ENCODE results near the gene VPS18. TPM values are rescaled to one million over a fixed set of nuclear protein-coding genes. Genes with fewer than 3 reads are reported as not detected.

Gene VPS18
- total and polyA plus RNA-seq, 2 donors (not counting 3 experiments of a cell fraction or from before 2014, with no cell fraction given), result 29.3 to 32.8 TPM

- Histone ChIP-seq H3K27ac (ENCODE audit: insufficient read depth, low read depth, low read length) (no peak within 1 kb of the TSS), H3K27me3 (ENCODE audit: control insufficient read depth in 2 of 2, insufficient read depth in 2 of 2, low read length in 2 of 2) (peaks cover 14 to 21% of the 10 kb centered on the region in 2 experiments), H3K9ac (replicated peaks; ENCODE audit: extremely low read depth, insufficient read depth, low read length) (peak within 1 kb of the TSS; percentile 18), H3K9me3 (replicated peaks; ENCODE audit: control insufficient read depth, insufficient read depth, low read length) (no peaks in the 10 kb centered on the region), H3K4me3 (replicated peaks in 1 of 3; ENCODE audit: insufficient read depth in 1 of 3, low read depth in 1 of 3, low read length in 3 of 3) (peak within 1 kb of the TSS; percentile 0 to 89 (median 56)), H4K20me1 (replicated peaks; ENCODE audit: control insufficient read depth, extremely low read depth, insufficient read depth, low read length) (no peaks in the 10 kb centered on the region), H3K9me1 (replicated peaks; ENCODE audit: control insufficient read depth, extremely low read depth, insufficient read depth, low read length) (no peaks in the 10 kb centered on the region), H2AFZ (ENCODE audit: low read depth, low read length) (peak within 1 kb of the TSS; percentile 67), H3K79me2 (ENCODE audit: control insufficient read depth, insufficient read depth, low read length) (no peaks in the 10 kb centered on the region), H3K4me1 (ENCODE audit: control insufficient read depth, extremely low read depth, insufficient read depth, low read length) (peaks cover 25% of the 10 kb centered on the region), H3K4me2 (ENCODE audit: insufficient read depth, low read length) (peak within 1 kb of the TSS; percentile 35), H3K36me3 (ENCODE audit: control insufficient read depth in 2 of 2, extremely low read depth in 1 of 2, insufficient read depth in 2 of 2, low read length in 2 of 2) (peaks cover 0 to 11% of the 10 kb centered on the region in 2 experiments)
- intact Hi-C loops (cut with micrococcal nuclease), result loop anchor here (1.0 kb wide), 3 partner anchors 11 to 89 kb away; no protein-coding TSS in a partner anchor
- BruUV-seq (replicated peaks), result no TSS peak
- no peak for FAIRE-seq
- dilution Hi-C loops (cut with MboI; ENCODE audit: extremely low pct_ligation_motif_present, low sequenced_read_pairs), result no loop called here
- peak; percentile 94 for DNase-seq (ENCODE audit: low read depth, low spot score)
- TF ChIP-seq CTCF (IDR thresholded peaks at IDR 0.05; ENCODE audit: extremely low read depth in 1 of 2, insufficient read depth in 1 of 2, low read depth in 1 of 2, low read length in 2 of 2) (peak in 1 of 2 donors; percentile 7), POLR2AphosphoS5 (IDR thresholded peaks at IDR 0.05; ENCODE audit: insufficient read depth, low read depth, low read length) (peak; percentile 94), GATA2 (IDR thresholded peaks at IDR 0.05; ENCODE audit: insufficient read depth, insufficient read length, low read depth, low read length) (no peak), EZH2 (IDR thresholded peaks at IDR 0.05; ENCODE audit: borderline replicate concordance, low read depth, low read length, severe bottlenecking) (peak; percentile 8), POLR2A (IDR thresholded peaks at IDR 0.05; ENCODE audit: low read depth, low read length) (peak; percentile 99)
- POLR2A ChIA-PET, result interaction anchor here (0.6 to 4.2 kb wide), 15 partner anchors 10 to 107 kb away, joined by 3 to 79 read pairs (median 5); partner anchors contain the start of gene CHAC1
- CTCF ChIA-PET, result interaction anchor here (2.0 to 12.4 kb wide), 5 partner anchors 12 to 255 kb away, joined by 11 to 260 read pairs (median 120); no protein-coding TSS in a partner anchor
These were observed 34.8 kb downstream of the VPS18 start, which contains the start of gene DLL4 for GRCh38 chr15:40928821-40929659. Gene DLL4, plus strand, starts transcription at chr15:40929340. Its CDS starts 329 bp downstream, at chr15:40929669.

All from endothelial cell of umbilical vein (primary cell).